HEK293 (cell line): ENCODE measurements around the gene RPS24.
A peak's percentile ranks its signal among the peaks of the same experiment; 100 is the strongest.

Experiments
- CTCF ChIA-PET: fragments of 350-600 bp; formaldehyde crosslinking; extraction: SDS; loops from one replicate; lab custom pipeline; 2021; ENCODE audit warnings: antibody characterized with exemption; lab: Yijun Ruan, JAX
- POLR2A ChIA-PET: fragments of 300-600 bp; formaldehyde crosslinking; extraction: SDS; loops from one replicate; lab custom pipeline; 2020; ENCODE audit warnings: antibody characterized with exemption, inconsistent platforms; lab: Yijun Ruan, JAX
- H3K27ac ChIP-seq: fragments of 200-500 bp; sonication (Bioruptor generic); 2 replicates; pipeline ENCODE4 v1.5.1; 2014; ENCODE audit warnings: low read depth, low read length, control low read depth, inconsistent platforms; ENCODE audit errors: extremely low read depth
- H3K36me3 ChIP-seq, 2 experiments: fragments of 200-500 bp in 1 of 2; sonication (Bioruptor generic) in 1 of 2; 1 replicate in 1 of 2; 2 replicates in 1 of 2; pipeline ENCODE4 v1.5.1; 2014 to 2017; ENCODE audit warnings: inconsistent platforms in 2 of 2, low read length in 2 of 2; ENCODE audit not compliant: control insufficient read depth in 2 of 2, insufficient read depth in 1 of 2
- H3K4me1 ChIP-seq: fragments of 200-500 bp; sonication (Bioruptor generic); 2 replicates; pipeline ENCODE4 v1.5.1; 2014; ENCODE audit warnings: mild to moderate bottlenecking, low read length, inconsistent platforms; ENCODE audit not compliant: control insufficient read depth, insufficient read depth
- H3K4me3 ChIP-seq: 2 replicates; pipeline ENCODE4 v1.5.1; 2011; ENCODE audit warnings: low read depth, mild to moderate bottlenecking, control low read depth, low read length, moderate library complexity
- H3K9me3 ChIP-seq: fragments of 200-500 bp; sonication (Bioruptor generic); 2 replicates; pipeline ENCODE4 v1.5.1; 2014; ENCODE audit warnings: low read depth, low read length, inconsistent platforms; ENCODE audit not compliant: control insufficient read depth, insufficient read depth
- HOXD13 ChIP-seq: sonication (generic); formaldehyde crosslinking; IDR thresholded peaks from 2 replicates; pipeline ENCODE4 v1.8.0; 2022; ENCODE audit warnings: missing genetic modification reagents, borderline replicate concordance
- KLF1 ChIP-seq: fragments of 450-650 bp; formaldehyde crosslinking; IDR thresholded peaks from 2 replicates; pipeline ENCODE4 v1.5.1; 2016; ENCODE audit warnings: missing biosample characterization, missing genetic modification characterization
- PRDM10 ChIP-seq: fragments of 450-650 bp; formaldehyde crosslinking; IDR thresholded peaks from 2 replicates; pipeline ENCODE4 v1.5.1; 2016; ENCODE audit warnings: missing biosample characterization, missing genetic modification characterization
- PRDM2 ChIP-seq: fragments of 450-650 bp; formaldehyde crosslinking; IDR thresholded peaks from 2 replicates; pipeline ENCODE4 v1.5.1; 2016; ENCODE audit warnings: missing biosample characterization, missing genetic modification characterization, borderline replicate concordance
- PRDM6 ChIP-seq: fragments of 450-650 bp; formaldehyde crosslinking; IDR thresholded peaks from 2 replicates; pipeline ENCODE4 v1.5.1; 2017; ENCODE audit warnings: missing biosample characterization, missing genetic modification characterization
- ZNF121 ChIP-seq: fragments of 450-650 bp; formaldehyde crosslinking; IDR thresholded peaks from 2 replicates; pipeline ENCODE4 v1.5.1; 2016; ENCODE audit warnings: missing biosample characterization, missing genetic modification characterization
- ZNF133 ChIP-seq: fragments of 450-650 bp; formaldehyde crosslinking; IDR thresholded peaks from 2 replicates; pipeline ENCODE4 v1.5.1; 2016; ENCODE audit warnings: missing biosample characterization, missing genetic modification characterization
- ZNF19 ChIP-seq: fragments of 450-650 bp; formaldehyde crosslinking; IDR thresholded peaks from 2 replicates; pipeline ENCODE4; 2016; ENCODE audit warnings: missing biosample characterization, missing genetic modification characterization, low read depth
- ZNF341 ChIP-seq: fragments of 450-650 bp; formaldehyde crosslinking; IDR thresholded peaks from 2 replicates; pipeline ENCODE4; 2016; ENCODE audit warnings: low read depth, missing biosample characterization, missing genetic modification characterization
- ZNF366 ChIP-seq: fragments of 450-650 bp; formaldehyde crosslinking; conservative IDR thresholded peaks from 2 replicates; pipeline ENCODE4 v1.5.1; 2016; ENCODE audit warnings: missing biosample characterization, missing genetic modification characterization
- ZNF394 ChIP-seq: fragments of 450-650 bp; formaldehyde crosslinking; IDR thresholded peaks from 2 replicates; pipeline ENCODE4 v1.5.1; 2016; ENCODE audit warnings: missing biosample characterization, missing genetic modification characterization, mild to moderate bottlenecking, moderate library complexity, borderline replicate concordance
- ZNF398 ChIP-seq: fragments of 450-650 bp; formaldehyde crosslinking; IDR thresholded peaks from 2 replicates; pipeline ENCODE4 v1.5.1; 2017; ENCODE audit warnings: missing biosample characterization, missing genetic modification characterization
- ZNF510 ChIP-seq: fragments of 450-650 bp; formaldehyde crosslinking; IDR thresholded peaks from 2 replicates; pipeline ENCODE4 v1.5.1; 2018; ENCODE audit warnings: mild to moderate bottlenecking, missing genetic modification characterization, missing biosample characterization; ENCODE audit not compliant: insufficient replicate concordance
- ZNF654 ChIP-seq: fragments of 450-650 bp; formaldehyde crosslinking; IDR thresholded peaks from 2 replicates; pipeline ENCODE4 v1.5.1; 2016; ENCODE audit warnings: low read depth, missing biosample characterization, missing genetic modification characterization
- ZNF701 ChIP-seq: fragments of 450-650 bp; formaldehyde crosslinking; IDR thresholded peaks from 2 replicates; pipeline ENCODE4 v1.5.1; 2016; ENCODE audit warnings: missing biosample characterization, missing genetic modification characterization
- ZNF777 ChIP-seq: fragments of 450-650 bp; formaldehyde crosslinking; IDR thresholded peaks from 2 replicates; pipeline ENCODE4 v1.5.1; 2017; ENCODE audit warnings: missing biosample characterization, missing genetic modification characterization, borderline replicate concordance

RPS24 gene

GRCh38 chr10:78029269-78030226, 4.1 kb upstream of the RPS24 start, which contains the start of gene POLR3A (continued):
- TF ChIP-seq PRDM2 (no peak), ZNF19 (tag by site-specific recombination) (no peak), ZNF398 (tag by site-specific recombination) (no peak)
- TF ChIP-seq, all 188 proteins: peak for 64

- ChIA-PET CTCF (interaction anchor here (0.6 kb wide), 1 partner anchor 1783 kb away, joined by 3 read pairs; no protein-coding TSS in a partner anchor), POLR2A (interaction anchor here (1.0 to 1.5 kb wide), 2 partner anchors 10 to 137 kb away, joined by 3 to 16 read pairs; no protein-coding TSS in a partner anchor)
- peaks cover 10% of the 10 kb centered on the region; the same call in 1 of the 2 replicates for H3K4me1 ChIP-seq
- TF ChIP-seq PRDM6 (tag by site-specific recombination): 0 out of 2 replicates have a peak, but pooled peaks have one; percentile 39
- TF ChIP-seq ZNF654: no peak
- TF ChIP-seq PRDM10: peak; percentile 75
- H3K4me3 ChIP-seq: peak overlapping the region; percentile 31
- peaks cover 14 to 42% of the 10 kb centered on the region in 2 experiments for H3K36me3 ChIP-seq
- peak overlapping the region; percentile 98; the same call in 1 of the 2 replicates for H3K27ac ChIP-seq
- H3K9me3 ChIP-seq: no peaks in the 10 kb centered on the region
These were observed 351 bp upstream of the RPS24 start for GRCh38 chr10:78033387-78033636.

GRCh38 chr10:78035025-78035424, 1.4 kb downstream of the RPS24 start:
- peak overlapping the region; percentile 75 for H3K4me3 ChIP-seq
- no peaks in the 10 kb centered on the region for H3K9me3 ChIP-seq
- H3K27ac ChIP-seq: no peak overlapping the region; the same call in 1 of the 2 replicates
- peaks cover 10% of the 10 kb centered on the region; the same call in 1 of the 2 replicates for H3K4me1 ChIP-seq
- TF ChIP-seq ZNF394 (no peak), ZNF121 (tag by site-specific recombination) (no peak), HOXD13 (no peak), KLF1 (tag by site-specific recombination) (no peak), ZNF777 (tag by site-specific recombination) (no peak), ZNF341 (no peak), ZNF366 (tag by site-specific recombination) (no peak), ZNF133 (tag by site-specific recombination) (no peak), ZNF701 (tag by site-specific recombination) (no peak), ZNF510 (tag by site-specific recombination) (no peak)
- CTCF ChIA-PET: interaction anchor here (1.0 kb wide), 1 partner anchor 12 kb away, joined by 5 read pairs; no protein-coding TSS in a partner anchor
- peaks cover 22 to 59% of the 10 kb centered on the region in 2 experiments for H3K36me3 ChIP-seq
- POLR2A ChIA-PET: no interaction called here
